GM23338 (cell line): ENCODE data around the gene SERAC1. TPM values are rescaled to one million over a fixed set of nuclear protein-coding genes. Genes with fewer than 3 reads are reported as not detected.

ENCODE experiments used
- CREB1 ChIP-seq: fragments of 250-450 bp; sonication (Bioruptor Pico); IDR thresholded peaks from 2 replicates; pipeline ENCODE4 v1.5.0; 2020; ENCODE audit warnings: low read depth, mild to moderate bottlenecking, moderate library complexity
- CTCF ChIP-seq, 2 experiments: fragments of 200-600 bp in 1 of 2; sonication (generic) in 1 of 2; conservative IDR thresholded peaks; 2 replicates each; pipeline versions ENCODE4 v1.5.1 to v1.6.1; 2016 to 2017; ENCODE audit warnings: antibody characterized with exemption in 2 of 2, low read depth in 2 of 2, mild to moderate bottlenecking in 2 of 2, moderate library complexity in 1 of 2
- EZH2 ChIP-seq: fragments of 200-600 bp; sonication (generic); IDR thresholded peaks from one replicate; pipeline ENCODE4 v1.8.0; 2017; ENCODE audit warnings: antibody characterized with exemption, mild to moderate bottlenecking, low read depth; ENCODE audit not compliant: unreplicated experiment
- EZH2phosphoT487 ChIP-seq: fragments of 200-600 bp; sonication (generic); IDR thresholded peaks from one replicate; pipeline ENCODE4 v1.8.1; 2018; ENCODE audit warnings: antibody characterized with exemption; ENCODE audit not compliant: unreplicated experiment
- JUNB ChIP-seq: IDR thresholded peaks from one replicate; pipeline ENCODE4 v1.6.1; 2016; ENCODE audit warnings: antibody characterized with exemption; ENCODE audit not compliant: unreplicated experiment
- NANOG ChIP-seq: IDR thresholded peaks from 2 replicates; pipeline ENCODE4 v1.6.1; 2016; ENCODE audit warnings: antibody characterized with exemption, borderline replicate concordance
- POLR2AphosphoS5 ChIP-seq: IDR thresholded peaks from 2 replicates; pipeline ENCODE4 v1.6.1; 2016; ENCODE audit warnings: antibody characterized with exemption, low read depth
- REST ChIP-seq: IDR thresholded peaks from one replicate; pipeline ENCODE4 v1.6.1; 2018; ENCODE audit warnings: antibody characterized with exemption; ENCODE audit not compliant: unreplicated experiment
- STAT1 ChIP-seq: IDR thresholded peaks from one replicate; pipeline ENCODE4 v1.6.1; 2016; ENCODE audit warnings: antibody characterized with exemption; ENCODE audit not compliant: unreplicated experiment
- ZNF114 ChIP-seq: fragments of 250-450 bp; sonication (Bioruptor Pico); IDR thresholded peaks from 2 replicates; pipeline ENCODE4 v1.5.0; 2020; ENCODE audit warnings: mild to moderate bottlenecking, moderate library complexity
- ZNF331 ChIP-seq: fragments of 250-450 bp; sonication (Bioruptor Pico); IDR thresholded peaks from 2 replicates; pipeline ENCODE4 v1.5.0; 2020; ENCODE audit warnings: low read depth, mild to moderate bottlenecking, moderate library complexity
- ZNF462 ChIP-seq: fragments of 250-450 bp; sonication (Bioruptor Pico); IDR thresholded peaks from 2 replicates; pipeline ENCODE4 v1.5.0; 2020; ENCODE audit warnings: mild to moderate bottlenecking, moderate library complexity
- polyA plus RNA-seq: library from polyadenylated mRNA; unstranded; fragments of >200 nt; fragmentation: Nextera tagmentation; extraction: Ambion mirVana; gene quantifications from 2 replicates; pipeline ENCODE4 v1.2.1, GENCODE V29; 2016
- total RNA-seq: library from RNA; depleted of rRNA; stranded (reverse); fragments of >200 nt; shearing (Covaris generic); gene quantifications from 2 replicates; pipeline ENCODE4 v1.2.3, GENCODE V29; 2014

SERAC1 gene
- total and polyA plus RNA-seq, 2 experiments from 2014 or later: 5.1 to 8.4 TPM

GRCh38 chr6:158077676-158078075 is 90.4 kb downstream of the SERAC1 start (continued):
- TF ChIP-seq ZNF462 (no peak), EZH2phosphoT487 (no peak), CREB1 (CRISPR knock-in tag) (no peak), CTCF (conservative IDR thresholded peaks at IDR 0.05; ENCODE audit: low read depth in 2 of 2) (no peak), JUNB (no peak), ZNF114 (CRISPR knock-in tag) (no peak), EZH2 (no peak), REST (no peak), ZNF331 (CRISPR knock-in tag) (no peak), POLR2AphosphoS5 (no peak), NANOG (no peak), STAT1 (no peak)
